ENCODE data around the gene SPDYE1. TPM values are rescaled to one million over a fixed set of nuclear protein-coding genes. Genes with fewer than 3 reads are reported as not detected.
"Not testable (repeated sequence)": the region's sequence is repeated elsewhere in the genome, so short reads cannot be mapped to it uniquely, and the experiment has no call there.

The SPDYE1 gene
- total RNA-seq, 2 donors from 2014 or later, result not detected

- not testable (repeated sequence) for H3K4me1 ChIP-seq (ENCODE audit: control insufficient read depth in 1 of 2, low read depth in 2 of 2); H3K27ac ChIP-seq; H3K27me3 ChIP-seq (replicated peaks; ENCODE audit: insufficient read depth); ATAC-seq (ENCODE audit: insufficient number of reproducible peaks, low FRiP score, low read depth); H3K9me3 ChIP-seq; DNase-seq (ENCODE audit: low spot score); H3K36me3 ChIP-seq; H3K4me3 ChIP-seq
Observed at GRCh38 chr7:43983736-43984135, 14.0 kb upstream of the SPDYE1 start.

GRCh38 chr7:43985904-43986864 is 11.5 kb upstream of the SPDYE1 start:
- TF ChIP-seq CTCF (IDR thresholded peaks at IDR 0.05), result peak; percentile 77
- H3K27me3 ChIP-seq (replicated peaks; ENCODE audit: insufficient read depth); H3K27ac ChIP-seq; H3K9me3 ChIP-seq; H3K36me3 ChIP-seq; H3K4me1 ChIP-seq (ENCODE audit: control insufficient read depth in 1 of 2, low read depth in 2 of 2): not testable (repeated sequence)
- H3K4me3 ChIP-seq, result peak overlapping the region; percentile 49
- DNase-seq (ENCODE audit: low spot score), result peak; percentile 25
- peak; percentile 57 for ATAC-seq (ENCODE audit: insufficient number of reproducible peaks, low FRiP score, low read depth)

- ATAC-seq (ENCODE audit: insufficient number of reproducible peaks, low FRiP score, low read depth); DNase-seq (ENCODE audit: low spot score); H3K4me1 ChIP-seq (ENCODE audit: control insufficient read depth in 1 of 2, low read depth in 2 of 2); H3K4me3 ChIP-seq; H3K27ac ChIP-seq; H3K36me3 ChIP-seq; H3K27me3 ChIP-seq (replicated peaks; ENCODE audit: insufficient read depth); H3K9me3 ChIP-seq: not testable (repeated sequence)
Observed at GRCh38 chr7:43987476-43987875, 10.2 kb upstream of the SPDYE1 start.

GRCh38 chr7:43990011-43990585 is 7.6 kb upstream of the SPDYE1 start:
- not testable (repeated sequence) for H3K4me1 ChIP-seq (ENCODE audit: control insufficient read depth in 1 of 2, low read depth in 2 of 2); ATAC-seq (ENCODE audit: insufficient number of reproducible peaks, low FRiP score, low read depth); DNase-seq (ENCODE audit: low spot score); H3K9me3 ChIP-seq; H3K4me3 ChIP-seq; H3K27me3 ChIP-seq (replicated peaks; ENCODE audit: insufficient read depth); H3K27ac ChIP-seq; H3K36me3 ChIP-seq

GRCh38 chr7:43990829-43991228 is 6.9 kb upstream of the SPDYE1 start:
- H3K27ac ChIP-seq; H3K4me3 ChIP-seq; ATAC-seq (ENCODE audit: insufficient number of reproducible peaks, low FRiP score, low read depth); H3K9me3 ChIP-seq; H3K4me1 ChIP-seq (ENCODE audit: control insufficient read depth in 1 of 2, low read depth in 2 of 2); DNase-seq (ENCODE audit: low spot score); H3K36me3 ChIP-seq; H3K27me3 ChIP-seq (replicated peaks; ENCODE audit: insufficient read depth): not testable (repeated sequence)

GRCh38 chr7:43992896-43993295 is 4.8 kb upstream of the SPDYE1 start:
- H3K27me3 ChIP-seq (replicated peaks; ENCODE audit: insufficient read depth); DNase-seq (ENCODE audit: low spot score); H3K9me3 ChIP-seq; ATAC-seq (ENCODE audit: insufficient number of reproducible peaks, low FRiP score, low read depth); H3K4me1 ChIP-seq (ENCODE audit: control insufficient read depth in 1 of 2, low read depth in 2 of 2); H3K27ac ChIP-seq; H3K36me3 ChIP-seq; H3K4me3 ChIP-seq: not testable (repeated sequence)

GRCh38 chr7:43994681-43995080 is 3.0 kb upstream of the SPDYE1 start:
- not testable (repeated sequence) for H3K27me3 ChIP-seq (replicated peaks; ENCODE audit: insufficient read depth); ATAC-seq (ENCODE audit: insufficient number of reproducible peaks, low FRiP score, low read depth); H3K27ac ChIP-seq; H3K4me1 ChIP-seq (ENCODE audit: control insufficient read depth in 1 of 2, low read depth in 2 of 2); H3K36me3 ChIP-seq; H3K9me3 ChIP-seq; DNase-seq (ENCODE audit: low spot score); H3K4me3 ChIP-seq

- not testable (repeated sequence) for H3K4me1 ChIP-seq (ENCODE audit: control insufficient read depth in 1 of 2, low read depth in 2 of 2); DNase-seq (ENCODE audit: low spot score); ATAC-seq (ENCODE audit: insufficient number of reproducible peaks, low FRiP score, low read depth); H3K27ac ChIP-seq; H3K36me3 ChIP-seq; H3K27me3 ChIP-seq (replicated peaks; ENCODE audit: insufficient read depth); H3K4me3 ChIP-seq; H3K9me3 ChIP-seq
Observed at GRCh38 chr7:44012081-44012480, 14.4 kb downstream of the SPDYE1 start.

GRCh38 chr7:44015090-44015489 is 17.4 kb downstream of the SPDYE1 start:
- H3K27ac ChIP-seq; H3K4me3 ChIP-seq; H3K9me3 ChIP-seq; H3K4me1 ChIP-seq (ENCODE audit: control insufficient read depth in 1 of 2, low read depth in 2 of 2); H3K36me3 ChIP-seq; ATAC-seq (ENCODE audit: insufficient number of reproducible peaks, low FRiP score, low read depth); DNase-seq (ENCODE audit: low spot score); H3K27me3 ChIP-seq (replicated peaks; ENCODE audit: insufficient read depth): not testable (repeated sequence)

All from thoracic aorta (tissue), 2 donors.